ENCODE measurements around the gene OR6N1.

Gene OR6N1

GRCh38 chr1:158735848-158736247 is 36.1 kb downstream of the OR6N1 start:
- no peak for DNase-seq

DNA sequence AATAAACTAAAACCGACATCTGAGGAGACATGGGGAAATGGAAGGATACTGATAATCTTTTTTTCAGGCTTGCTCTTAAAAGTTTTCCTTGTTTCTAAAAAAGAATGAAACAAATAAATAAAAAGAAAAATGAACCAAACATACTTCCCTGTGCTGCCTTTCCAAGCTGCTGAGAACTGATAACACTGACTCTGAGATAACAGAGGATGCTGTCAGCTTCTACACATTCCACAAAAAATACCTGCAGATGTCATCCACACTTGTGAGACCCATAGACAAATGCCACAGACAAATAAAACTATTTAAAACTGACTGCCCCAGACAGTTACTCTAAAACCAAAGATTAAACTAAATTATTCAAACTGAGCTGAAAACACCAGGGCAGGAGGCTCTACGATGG is 39.5 kb downstream of the OR6N1 start:
- no peak for DNase-seq

GRCh38 chr1:158731707-158732106 is 40.3 kb downstream of the OR6N1 start:
- DNase-seq = no peak

DNA sequence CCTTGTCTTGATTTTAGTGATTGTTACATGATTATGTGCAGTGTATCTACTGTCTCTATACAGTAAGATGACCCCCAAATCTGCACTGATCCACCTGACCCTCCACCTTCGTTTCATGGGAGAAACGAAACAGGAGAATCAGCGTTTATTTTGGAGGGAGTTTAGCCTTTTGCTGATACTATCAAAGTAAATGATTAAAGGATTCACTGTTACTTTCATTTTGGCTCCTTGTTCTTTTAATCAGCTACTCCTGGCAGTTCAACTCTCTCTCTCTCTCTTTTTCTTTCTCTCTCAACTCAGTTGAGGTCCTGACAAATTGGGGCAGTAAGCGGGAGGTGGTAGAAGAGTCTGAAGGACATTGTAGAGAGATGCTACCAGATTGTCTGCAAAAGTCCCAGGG is 41.5 kb downstream of the OR6N1 start:
- no peak for DNase-seq

- no peak for DNase-seq
These were observed 43.3 kb downstream of the OR6N1 start for GRCh38 chr1:158728510-158729225.

- no peak for DNase-seq
These were observed 47.6 kb downstream of the OR6N1 start for GRCh38 chr1:158724442-158724841.

DNA sequence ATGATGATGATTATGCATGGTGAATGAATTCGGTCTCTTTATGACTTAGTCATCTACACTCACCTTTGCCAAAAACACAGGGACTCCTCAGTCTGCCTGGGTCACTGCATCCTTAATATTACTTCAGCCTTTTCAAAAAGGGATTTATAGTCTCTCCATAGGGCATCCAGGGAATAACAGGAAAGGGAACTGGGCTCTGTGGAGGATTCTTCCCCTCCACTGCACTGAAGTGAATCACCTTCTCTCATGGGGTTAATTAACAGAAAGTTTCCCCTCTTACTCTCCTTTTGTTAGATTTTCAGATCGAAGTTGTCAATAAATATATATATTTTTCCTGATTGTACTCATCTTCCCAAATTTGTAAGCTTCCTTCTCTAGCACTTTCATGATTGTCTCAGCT is 51.4 kb downstream of the OR6N1 start, which contains the start of gene OR6K3:
TSS of gene OR6K3 (minus strand) at position 101 of the 400 bp plus-strand sequence. CDS start 2,605 bp downstream, outside the sequence.
- DNase-seq = no peak

GRCh38 chr1:158719664-158720063 is 52.3 kb downstream of the OR6N1 start:
- DNase-seq = no peak

- DNase-seq = no peak
These were observed 54.7 kb downstream of the OR6N1 start for GRCh38 chr1:158717344-158717743.

- no peak for DNase-seq
These were observed 55.7 kb downstream of the OR6N1 start for GRCh38 chr1:158716335-158716734.

GRCh38 chr1:158714754-158715153 is 57.2 kb downstream of the OR6N1 start:
- DNase-seq = no peak

All from NCI-H446 (cell line).